ENCODE results near the gene PTPN1. TPM values are rescaled to one million over a fixed set of nuclear protein-coding genes. Genes with fewer than 3 reads are reported as not detected.

The PTPN1 gene
- total and polyA plus RNA-seq, 2 experiments from 2014 or later, result 16.9 to 26.4 TPM

MicroRNA genes within 50 kb of the gene (microRNA counts, 767-probe panel; counts per million panel counts)
- not detected for microRNA hsa-miR-645

Small RNA genes lying within 50 kb of the gene (microRNA-seq; reads per million reads assigned to microRNA genes)
- gene MIR1302-5 (not detected), gene MIR645 (not detected)

Small RNA genes lying within 50 kb of the gene (small RNA-seq; reads per million reads assigned to genes)
- gene COX6CP2 (ENCODE audit: low replicate concordance) (not detected), gene MIR1302-5 (ENCODE audit: low replicate concordance) (not detected), gene MIR645 (ENCODE audit: low replicate concordance) (not detected), gene RF00019 (ENCODE audit: low replicate concordance) (not detected)

Other genes starting within 250 kb of the PTPN1 start
- 6.0 and 6.3 TPM in 2 replicates for gene RIPOR3, start 181.2 kb downstream of the PTPN1 start, total RNA-seq (2014; rRNA removed; shearing (Covaris generic))
- 3.9 and 4.9 TPM in 2 replicates for gene RIPOR3, start 181.2 kb downstream of the PTPN1 start, polyA plus RNA-seq (2016; fragmentation: Nextera tagmentation; extraction: Ambion mirVana)
- gene PARD6B, start 221.2 kb downstream of the PTPN1 start, total RNA-seq (2014; rRNA removed; shearing (Covaris generic)), result 29.2 and 39.7 TPM in 2 replicates
- gene PARD6B, start 221.2 kb downstream of the PTPN1 start, polyA plus RNA-seq (2016; fragmentation: Nextera tagmentation; extraction: Ambion mirVana), result 20.0 and 23.5 TPM in 2 replicates

Data from GM23338 (cell line).